GM23338 (cell line): Measurements from ENCODE around the gene MESP1.

Source experiments
- CREB1 ChIP-seq: fragments of 250-450 bp; sonication (Bioruptor Pico); IDR thresholded peaks from 2 replicates; pipeline ENCODE4 v1.5.0; 2020; ENCODE audit warnings: low read depth, mild to moderate bottlenecking, moderate library complexity
- EZH2 ChIP-seq: fragments of 200-600 bp; sonication (generic); IDR thresholded peaks from one replicate; pipeline ENCODE4 v1.8.0; 2017; ENCODE audit warnings: antibody characterized with exemption, mild to moderate bottlenecking, low read depth; ENCODE audit not compliant: unreplicated experiment
- EZH2phosphoT487 ChIP-seq: fragments of 200-600 bp; sonication (generic); IDR thresholded peaks from one replicate; pipeline ENCODE4 v1.8.1; 2018; ENCODE audit warnings: antibody characterized with exemption; ENCODE audit not compliant: unreplicated experiment
- JUNB ChIP-seq: IDR thresholded peaks from one replicate; pipeline ENCODE4 v1.6.1; 2016; ENCODE audit warnings: antibody characterized with exemption; ENCODE audit not compliant: unreplicated experiment
- NANOG ChIP-seq: IDR thresholded peaks from 2 replicates; pipeline ENCODE4 v1.6.1; 2016; ENCODE audit warnings: antibody characterized with exemption, borderline replicate concordance
- POLR2AphosphoS5 ChIP-seq: IDR thresholded peaks from 2 replicates; pipeline ENCODE4 v1.6.1; 2016; ENCODE audit warnings: antibody characterized with exemption, low read depth
- STAT1 ChIP-seq: IDR thresholded peaks from one replicate; pipeline ENCODE4 v1.6.1; 2016; ENCODE audit warnings: antibody characterized with exemption; ENCODE audit not compliant: unreplicated experiment
- ZNF114 ChIP-seq: fragments of 250-450 bp; sonication (Bioruptor Pico); IDR thresholded peaks from 2 replicates; pipeline ENCODE4 v1.5.0; 2020; ENCODE audit warnings: mild to moderate bottlenecking, moderate library complexity
- ZNF331 ChIP-seq: fragments of 250-450 bp; sonication (Bioruptor Pico); IDR thresholded peaks from 2 replicates; pipeline ENCODE4 v1.5.0; 2020; ENCODE audit warnings: low read depth, mild to moderate bottlenecking, moderate library complexity
- TF ChIP-seq, protein P1 (sequence below), 2 experiments: fragments of 200-600 bp in 1 of 2; sonication (generic) in 1 of 2; conservative IDR thresholded peaks; 2 replicates each; pipeline versions ENCODE4 v1.5.1 to v1.6.1; 2016 to 2017; ENCODE audit warnings: antibody characterized with exemption in 2 of 2, low read depth in 2 of 2, mild to moderate bottlenecking in 2 of 2, moderate library complexity in 1 of 2
- TF ChIP-seq, protein P2 (sequence below): IDR thresholded peaks from one replicate; pipeline ENCODE4 v1.6.1; 2018; ENCODE audit warnings: antibody characterized with exemption; ENCODE audit not compliant: unreplicated experiment

DNA sequence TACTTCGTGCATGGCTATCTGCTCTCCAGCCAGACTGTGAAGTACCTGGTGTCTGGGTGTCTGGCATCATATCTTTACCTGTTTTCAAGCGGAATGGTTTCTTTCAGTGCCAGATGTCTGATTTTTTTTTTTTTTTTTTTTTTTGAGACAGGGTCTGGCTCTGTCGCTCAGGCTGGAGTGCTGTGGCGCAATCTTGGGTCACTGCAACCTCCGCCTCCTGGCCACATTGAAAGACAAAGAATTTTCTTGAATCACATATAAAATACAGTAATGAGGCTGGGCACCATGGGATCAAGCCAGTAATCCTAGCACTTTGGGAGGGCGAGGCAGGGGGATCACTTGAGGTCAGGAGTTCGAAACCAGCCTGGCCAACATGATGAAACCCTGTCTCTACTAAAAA, 2.8 kb upstream of the MESP1 start:
- TF ChIP-seq, protein P1, sequence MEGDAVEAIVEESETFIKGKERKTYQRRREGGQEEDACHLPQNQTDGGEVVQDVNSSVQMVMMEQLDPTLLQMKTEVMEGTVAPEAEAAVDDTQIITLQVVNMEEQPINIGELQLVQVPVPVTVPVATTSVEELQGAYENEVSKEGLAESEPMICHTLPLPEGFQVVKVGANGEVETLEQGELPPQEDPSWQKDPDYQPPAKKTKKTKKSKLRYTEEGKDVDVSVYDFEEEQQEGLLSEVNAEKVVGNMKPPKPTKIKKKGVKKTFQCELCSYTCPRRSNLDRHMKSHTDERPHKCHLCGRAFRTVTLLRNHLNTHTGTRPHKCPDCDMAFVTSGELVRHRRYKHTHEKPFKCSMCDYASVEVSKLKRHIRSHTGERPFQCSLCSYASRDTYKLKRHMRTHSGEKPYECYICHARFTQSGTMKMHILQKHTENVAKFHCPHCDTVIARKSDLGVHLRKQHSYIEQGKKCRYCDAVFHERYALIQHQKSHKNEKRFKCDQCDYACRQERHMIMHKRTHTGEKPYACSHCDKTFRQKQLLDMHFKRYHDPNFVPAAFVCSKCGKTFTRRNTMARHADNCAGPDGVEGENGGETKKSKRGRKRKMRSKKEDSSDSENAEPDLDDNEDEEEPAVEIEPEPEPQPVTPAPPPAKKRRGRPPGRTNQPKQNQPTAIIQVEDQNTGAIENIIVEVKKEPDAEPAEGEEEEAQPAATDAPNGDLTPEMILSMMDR (conservative IDR thresholded peaks at IDR 0.05; ENCODE audit: low read depth in 2 of 2), result no peak
- TF ChIP-seq POLR2AphosphoS5 (no peak), EZH2 (no peak), EZH2phosphoT487 (no peak), CREB1 (no peak), STAT1 (no peak), ZNF114 (CRISPR knock-in tag) (no peak), NANOG (no peak), ZNF331 (no peak), JUNB (no peak)
- TF ChIP-seq, protein P2, sequence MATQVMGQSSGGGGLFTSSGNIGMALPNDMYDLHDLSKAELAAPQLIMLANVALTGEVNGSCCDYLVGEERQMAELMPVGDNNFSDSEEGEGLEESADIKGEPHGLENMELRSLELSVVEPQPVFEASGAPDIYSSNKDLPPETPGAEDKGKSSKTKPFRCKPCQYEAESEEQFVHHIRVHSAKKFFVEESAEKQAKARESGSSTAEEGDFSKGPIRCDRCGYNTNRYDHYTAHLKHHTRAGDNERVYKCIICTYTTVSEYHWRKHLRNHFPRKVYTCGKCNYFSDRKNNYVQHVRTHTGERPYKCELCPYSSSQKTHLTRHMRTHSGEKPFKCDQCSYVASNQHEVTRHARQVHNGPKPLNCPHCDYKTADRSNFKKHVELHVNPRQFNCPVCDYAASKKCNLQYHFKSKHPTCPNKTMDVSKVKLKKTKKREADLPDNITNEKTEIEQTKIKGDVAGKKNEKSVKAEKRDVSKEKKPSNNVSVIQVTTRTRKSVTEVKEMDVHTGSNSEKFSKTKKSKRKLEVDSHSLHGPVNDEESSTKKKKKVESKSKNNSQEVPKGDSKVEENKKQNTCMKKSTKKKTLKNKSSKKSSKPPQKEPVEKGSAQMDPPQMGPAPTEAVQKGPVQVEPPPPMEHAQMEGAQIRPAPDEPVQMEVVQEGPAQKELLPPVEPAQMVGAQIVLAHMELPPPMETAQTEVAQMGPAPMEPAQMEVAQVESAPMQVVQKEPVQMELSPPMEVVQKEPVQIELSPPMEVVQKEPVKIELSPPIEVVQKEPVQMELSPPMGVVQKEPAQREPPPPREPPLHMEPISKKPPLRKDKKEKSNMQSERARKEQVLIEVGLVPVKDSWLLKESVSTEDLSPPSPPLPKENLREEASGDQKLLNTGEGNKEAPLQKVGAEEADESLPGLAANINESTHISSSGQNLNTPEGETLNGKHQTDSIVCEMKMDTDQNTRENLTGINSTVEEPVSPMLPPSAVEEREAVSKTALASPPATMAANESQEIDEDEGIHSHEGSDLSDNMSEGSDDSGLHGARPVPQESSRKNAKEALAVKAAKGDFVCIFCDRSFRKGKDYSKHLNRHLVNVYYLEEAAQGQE, result no peak
